GM19239 (cell line): ENCODE data around the gene BRF1.

Source experiments
- DNase-seq: peaks from one replicate; pipeline ENCODE4 v3.0.0; 2011; ENCODE audit warnings: low spot score; ENCODE audit not compliant: insufficient read length
- FAIRE-seq: peaks from 2 replicates; lab custom pipeline; 2011; peaks lifted over from hg19 to GRCh38; lab: Jason Lieb, UNC

The BRF1 gene

DNA sequence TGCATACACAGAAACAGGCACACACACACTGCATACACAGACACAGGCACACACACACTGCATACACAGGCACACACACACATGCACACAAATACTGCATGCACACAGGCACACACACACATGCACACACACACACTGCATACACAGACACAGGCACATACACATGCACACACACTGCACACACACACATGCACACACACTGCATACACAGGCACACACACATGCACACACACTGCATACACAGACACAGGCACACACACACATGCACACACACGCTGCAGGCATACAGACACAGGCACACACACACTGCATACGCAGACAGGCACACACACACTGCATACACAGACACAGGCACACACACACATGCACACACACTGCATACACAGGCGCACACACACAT is 85.2 kb downstream of the BRF1 start:
- FAIRE-seq = no peak

DNA sequence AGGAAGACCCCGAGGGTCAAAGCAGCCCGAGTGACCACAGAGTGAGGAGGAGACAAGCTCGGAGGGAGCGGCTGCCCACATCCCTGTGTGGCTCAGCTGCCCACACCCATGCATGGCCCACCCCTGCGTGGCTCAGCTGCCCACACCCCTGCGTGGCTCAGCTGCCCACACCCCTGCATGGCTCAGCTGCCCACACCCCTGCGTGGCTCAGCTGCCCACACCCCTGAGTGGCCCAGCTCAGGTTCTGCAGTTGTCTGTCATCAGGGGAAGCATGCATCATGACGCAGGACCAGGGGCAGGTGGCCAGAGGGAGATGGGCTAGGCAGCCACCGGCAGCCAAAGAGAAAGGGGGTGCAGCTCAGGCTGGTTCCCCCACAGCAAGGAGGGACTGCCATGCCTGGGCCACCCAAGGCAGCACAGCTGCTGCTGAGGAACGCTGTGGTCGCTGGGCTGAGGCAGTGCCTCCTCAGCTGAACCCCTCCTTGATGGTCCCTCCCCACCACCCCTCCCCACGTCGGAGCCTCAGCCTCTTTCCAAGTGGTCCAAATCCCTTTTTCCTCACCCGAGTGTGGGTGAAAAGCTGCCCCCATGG is 86.4 kb downstream of the BRF1 start:
- DNase-seq (no peak), FAIRE-seq (no peak)

More for the DNA sequence above, 85.2 kb downstream of the BRF1 start:
- DNase-seq = no peak

DNA sequence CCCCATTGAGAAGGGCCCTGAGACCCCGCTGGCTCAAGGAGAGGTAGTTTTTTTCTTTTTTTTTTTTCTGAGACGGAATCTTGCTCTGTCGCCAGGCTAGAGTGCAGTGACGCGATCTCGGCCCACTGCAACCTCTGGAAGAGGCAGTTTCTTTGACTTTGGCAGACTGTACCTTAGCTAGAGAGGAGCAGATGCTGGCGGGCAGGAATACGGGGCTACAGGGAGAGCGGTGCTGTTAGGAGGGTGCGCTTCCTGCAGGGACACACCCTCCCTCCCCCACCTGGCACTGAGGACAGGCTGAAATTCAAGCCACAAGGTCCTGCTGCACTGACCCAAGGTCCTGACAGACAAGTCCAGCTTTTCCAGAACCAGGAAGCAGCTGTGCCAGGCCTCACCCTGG is 87.4 kb downstream of the BRF1 start:
- DNase-seq = no peak
- no peak for FAIRE-seq

DNA sequence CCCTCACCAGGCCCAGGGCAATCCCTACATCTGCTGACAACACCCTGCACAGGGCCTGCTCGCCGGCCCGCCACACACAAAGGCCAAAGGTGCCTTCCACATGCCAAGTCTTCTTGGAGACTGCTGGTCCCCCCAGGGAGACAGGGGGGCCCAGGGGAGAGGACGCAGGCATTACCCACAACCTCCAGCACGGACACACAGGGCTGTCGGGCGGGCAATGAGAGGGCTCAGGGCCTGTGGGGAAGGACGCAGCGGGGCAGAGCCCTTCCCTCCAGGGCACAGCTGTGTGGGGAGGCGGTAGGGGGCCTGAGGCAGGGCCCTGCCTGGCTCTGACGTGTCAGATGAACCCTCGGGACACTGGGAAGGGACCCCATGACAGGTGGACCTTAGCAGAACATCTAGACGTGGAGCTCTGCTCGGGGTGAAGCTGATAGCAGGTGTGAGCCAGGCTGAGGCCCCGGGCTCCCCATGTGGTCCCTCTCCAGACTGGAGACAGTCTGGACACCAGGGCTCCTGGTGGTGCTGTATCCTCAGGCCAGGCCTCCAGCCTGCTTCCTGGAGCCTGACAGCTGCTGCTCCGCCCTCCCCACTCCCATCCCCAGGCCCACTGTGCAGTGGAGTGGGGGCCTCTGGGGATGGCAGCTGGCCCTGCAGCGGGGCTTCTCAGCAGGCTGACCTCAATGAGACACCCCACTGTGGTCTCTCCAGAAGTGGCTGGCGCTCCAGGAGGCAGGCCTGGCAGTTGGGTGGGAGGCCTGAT is 88.1 kb downstream of the BRF1 start:
- no peak for DNase-seq
- no peak for FAIRE-seq

DNA sequence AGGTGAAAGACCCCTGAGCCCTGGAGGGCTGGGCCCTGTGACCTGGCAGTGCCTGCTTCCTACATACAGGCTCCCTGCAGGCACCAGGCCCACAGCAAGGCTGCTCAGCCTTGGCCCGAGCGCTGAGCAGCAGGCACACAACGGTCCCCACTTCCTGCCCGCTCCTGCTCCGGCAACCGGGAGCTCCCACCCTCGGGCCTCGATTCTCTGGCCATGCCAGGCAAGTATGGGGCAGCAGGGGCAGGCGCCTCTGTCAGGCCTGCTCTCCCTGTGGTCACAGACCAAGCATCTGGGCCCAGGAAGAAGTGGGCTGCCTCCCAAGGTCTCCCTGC is 89.1 kb downstream of the BRF1 start:
- DNase-seq (no peak), FAIRE-seq (no peak)

DNA sequence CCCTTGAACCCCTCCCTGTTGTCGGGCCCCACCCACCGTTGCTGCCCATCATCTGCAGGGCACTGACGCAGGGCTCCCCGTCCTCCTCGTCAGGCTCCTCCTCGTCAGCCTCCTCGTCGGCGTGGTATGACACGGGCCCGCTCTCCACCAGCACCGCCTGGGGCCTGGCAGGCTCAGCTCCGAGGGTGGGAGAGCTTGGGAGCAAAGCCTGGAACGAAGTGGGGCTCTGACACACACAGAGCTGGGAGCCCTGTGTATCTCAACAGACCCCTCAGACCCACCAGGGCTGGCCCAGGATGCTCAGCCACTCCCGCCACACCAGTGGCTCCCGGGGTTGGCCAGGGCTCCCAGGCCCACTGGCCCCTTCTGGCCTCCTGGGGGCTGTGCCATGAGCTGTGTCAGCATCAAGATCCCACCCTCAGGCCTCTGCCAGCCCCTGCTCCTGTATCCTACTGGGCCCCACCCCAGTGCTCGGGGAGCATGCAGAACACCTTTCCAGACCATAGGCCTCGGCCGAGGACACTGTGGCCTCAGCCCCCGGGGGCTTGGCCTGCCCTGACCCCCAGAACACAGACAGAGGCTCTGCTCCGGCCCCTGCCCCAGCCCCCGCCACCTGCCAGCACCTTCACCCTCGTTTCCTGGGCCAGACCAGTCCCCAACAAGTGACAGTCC is 89.6 kb downstream of the BRF1 start:
- no peak for FAIRE-seq
- no peak for DNase-seq

DNA sequence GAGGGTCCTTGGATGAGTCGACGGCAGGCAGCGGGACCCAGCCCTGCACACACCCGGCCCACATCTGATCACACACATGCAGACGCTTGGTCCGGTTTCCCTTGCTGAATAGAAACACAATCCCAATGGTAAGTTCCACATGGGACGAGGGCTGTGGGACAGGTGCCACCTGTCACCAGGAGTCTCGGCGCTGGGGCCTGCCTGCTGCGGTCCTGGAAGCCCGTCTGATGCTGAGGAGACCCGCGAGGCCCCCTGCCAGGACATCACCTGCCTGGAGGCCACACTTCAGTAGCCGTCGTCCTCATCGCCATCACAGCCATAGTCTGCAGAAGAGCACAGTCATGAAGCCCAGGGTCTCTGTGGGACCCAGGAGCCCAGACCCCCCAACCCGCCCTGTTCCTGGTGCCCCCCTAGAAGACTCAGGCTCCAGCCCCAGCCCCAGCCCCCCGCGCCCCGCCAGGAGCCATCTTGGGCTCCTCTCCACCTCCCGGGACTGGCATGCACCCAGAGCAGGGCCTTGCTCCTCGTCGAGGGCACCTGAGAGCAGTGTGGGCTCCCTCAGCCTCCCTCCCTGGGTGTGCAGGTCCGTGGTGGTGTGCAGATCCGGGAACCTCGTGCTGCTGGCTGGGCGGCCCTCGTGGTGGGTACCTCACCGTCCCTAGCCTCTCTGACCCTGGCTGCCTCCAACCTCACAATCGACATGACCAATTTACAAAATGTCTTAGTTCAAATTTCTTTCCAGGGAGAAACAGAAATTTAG is 90.4 kb downstream of the BRF1 start:
- DNase-seq (no peak), FAIRE-seq (no peak)

DNA sequence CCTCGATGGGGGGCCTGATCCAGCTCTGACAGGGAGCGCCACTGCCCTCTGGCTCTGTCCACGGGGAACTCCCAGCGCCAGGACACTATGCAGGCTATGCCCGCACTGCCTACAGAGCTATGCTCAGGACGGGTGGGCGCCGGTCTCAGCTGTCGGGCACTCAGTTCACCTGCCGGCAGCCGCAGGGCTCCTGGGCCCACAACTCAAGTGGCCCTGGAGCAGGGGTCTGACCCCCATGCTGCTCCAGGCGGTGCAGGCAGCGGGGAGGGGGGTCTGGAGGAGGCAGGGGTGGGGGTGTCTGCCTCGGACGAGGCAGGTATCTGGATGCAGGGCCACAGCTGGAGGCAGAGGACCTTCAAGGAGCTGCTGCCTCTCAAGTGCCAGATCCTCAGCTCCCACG is 91.2 kb downstream of the BRF1 start:
- FAIRE-seq (no peak), DNase-seq (no peak)

DNA sequence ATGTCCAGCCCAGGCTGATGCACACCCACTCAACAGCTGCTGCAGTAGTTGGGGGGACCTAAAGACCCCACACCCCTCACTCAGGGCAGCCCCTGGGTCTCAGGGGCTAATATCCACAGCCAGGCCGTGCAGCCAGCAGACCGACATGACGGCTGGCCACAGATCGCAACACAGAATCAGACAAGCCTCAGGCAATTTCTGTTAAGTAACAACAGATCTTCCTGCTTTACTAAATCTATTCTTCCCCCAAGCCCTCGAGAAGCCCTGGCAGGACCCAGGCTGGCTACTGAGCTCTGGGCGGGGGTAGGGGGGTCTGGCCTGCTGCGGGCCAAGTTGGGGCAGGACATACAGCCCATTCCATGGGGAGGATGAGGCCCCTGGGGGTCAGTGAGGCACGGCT is 91.7 kb downstream of the BRF1 start:
- FAIRE-seq (no peak), DNase-seq (no peak)

DNA sequence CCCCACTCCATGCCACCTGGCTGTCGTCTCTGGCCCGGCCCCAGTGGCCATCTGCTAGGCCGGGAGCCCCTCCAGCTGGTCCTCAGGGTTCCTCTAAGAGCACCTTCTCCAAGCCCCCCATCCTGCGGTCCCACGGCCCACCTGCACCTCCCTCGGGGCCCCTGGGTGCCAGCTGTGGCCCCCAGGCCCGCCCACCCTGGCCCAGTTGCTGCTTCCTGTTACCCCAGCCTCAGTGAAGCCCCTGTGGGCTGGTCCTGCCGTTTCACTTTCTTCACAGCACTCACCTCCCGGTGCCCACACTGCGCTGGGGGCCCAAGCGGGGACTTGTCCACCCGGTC is 92.1 kb downstream of the BRF1 start:
- DNase-seq = no peak
- no peak for FAIRE-seq

DNA sequence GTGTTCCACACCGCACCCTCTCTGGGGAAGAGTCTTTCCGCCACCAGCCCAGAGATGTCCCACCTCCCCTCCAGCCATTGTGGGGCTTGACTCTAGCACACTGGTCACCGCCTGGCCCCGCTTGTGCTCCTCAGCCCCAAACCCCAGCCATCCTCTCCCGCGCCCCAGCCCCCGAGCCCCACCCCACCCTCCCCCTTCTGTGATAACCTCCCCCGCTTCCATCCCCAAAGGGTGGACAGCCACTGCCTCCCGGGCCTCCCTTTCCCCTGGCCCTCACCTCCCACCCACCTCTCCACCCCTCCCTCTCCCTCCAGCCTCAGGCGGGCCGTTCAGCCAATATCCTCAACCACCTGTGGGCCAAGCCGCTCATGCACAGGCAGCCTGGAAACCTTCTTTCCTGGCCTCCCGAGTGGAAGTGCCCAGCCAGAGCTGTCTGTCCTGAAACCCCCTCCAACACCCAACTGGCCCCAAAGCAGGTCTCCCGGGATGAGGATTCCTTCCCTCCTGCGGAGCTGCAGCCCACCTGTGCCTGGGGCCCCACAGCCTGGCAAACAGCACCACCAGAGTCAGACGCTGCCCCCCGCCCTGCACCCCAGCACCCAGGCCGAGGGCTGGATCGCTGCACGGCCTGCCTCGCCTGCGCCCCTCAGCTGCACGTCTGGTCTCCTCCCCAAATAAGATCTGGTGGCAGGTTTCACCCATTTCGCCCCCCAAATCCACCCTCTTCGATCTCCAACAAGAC is 92.6 kb downstream of the BRF1 start:
- DNase-seq = no peak
- FAIRE-seq = no peak

DNA sequence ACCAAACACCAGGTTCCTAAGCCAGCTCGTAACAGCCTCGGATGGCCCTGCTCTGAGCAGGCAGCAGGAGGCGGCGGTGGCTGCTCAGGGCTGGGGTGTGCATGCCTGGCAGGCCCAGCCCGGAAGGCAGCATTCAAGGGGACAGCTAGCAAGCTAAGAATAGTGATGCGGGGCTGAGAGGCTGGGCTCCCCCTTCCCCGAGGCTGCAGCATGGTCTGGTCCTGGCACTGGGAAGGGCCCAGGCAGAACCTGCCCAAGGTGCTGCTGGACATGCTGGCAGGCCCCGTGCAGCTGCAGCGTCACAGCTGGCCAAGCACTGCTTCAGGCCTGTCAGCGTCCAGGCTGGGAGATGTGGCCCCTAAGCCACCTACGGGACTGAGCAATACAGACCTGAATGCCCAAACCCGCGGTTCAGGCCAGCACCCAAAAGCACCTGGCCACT is 93.3 kb downstream of the BRF1 start:
- DNase-seq = no peak
- no peak for FAIRE-seq

DNA sequence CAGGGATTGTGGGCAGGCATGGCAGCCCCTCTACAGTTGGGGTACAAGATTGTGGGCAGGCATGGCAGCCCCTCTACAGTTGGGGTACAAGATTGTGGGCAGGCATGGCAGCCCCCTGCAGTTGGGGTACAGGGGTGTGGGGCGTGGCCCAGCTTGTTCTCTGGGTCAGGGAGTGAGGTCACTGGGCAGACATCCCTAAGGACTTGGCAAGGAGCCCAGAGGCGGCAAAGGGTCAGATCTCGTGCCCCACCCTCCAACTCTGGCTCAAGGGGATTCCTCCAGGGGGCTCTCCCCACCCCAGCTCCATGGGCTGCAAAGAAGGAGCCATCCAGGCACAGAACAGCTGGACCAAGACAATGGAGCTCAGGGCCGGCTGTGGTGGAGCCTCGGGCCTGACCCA is 93.9 kb downstream of the BRF1 start:
- FAIRE-seq (no peak), DNase-seq (no peak)

DNA sequence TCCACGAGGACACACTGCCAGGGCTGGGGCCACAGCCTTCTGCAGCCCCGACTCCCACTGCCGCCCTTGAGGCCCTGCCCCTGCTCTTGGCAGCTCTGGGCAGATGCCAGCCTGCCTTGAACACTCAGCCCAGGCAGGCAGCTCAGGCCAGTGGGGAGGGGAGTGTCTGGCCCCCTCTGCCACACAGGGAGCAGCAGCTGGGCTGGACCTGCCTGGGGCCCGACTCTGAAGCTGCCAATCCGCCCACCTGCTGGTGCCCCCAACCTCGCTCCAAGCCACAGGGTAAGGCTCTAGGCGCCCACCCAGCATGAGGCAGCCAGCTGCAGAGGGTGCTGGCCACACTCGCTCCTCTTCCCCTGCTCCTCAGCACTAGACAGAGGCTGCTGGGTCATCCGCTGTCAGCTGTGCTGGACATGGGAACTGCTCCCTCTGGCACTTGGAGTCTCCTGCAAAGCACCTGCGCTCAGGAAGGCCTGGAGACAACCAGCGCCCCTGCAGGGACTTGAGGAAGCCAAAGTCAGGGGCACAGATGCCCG is 95.1 kb downstream of the BRF1 start:
- no peak for FAIRE-seq

DNA sequence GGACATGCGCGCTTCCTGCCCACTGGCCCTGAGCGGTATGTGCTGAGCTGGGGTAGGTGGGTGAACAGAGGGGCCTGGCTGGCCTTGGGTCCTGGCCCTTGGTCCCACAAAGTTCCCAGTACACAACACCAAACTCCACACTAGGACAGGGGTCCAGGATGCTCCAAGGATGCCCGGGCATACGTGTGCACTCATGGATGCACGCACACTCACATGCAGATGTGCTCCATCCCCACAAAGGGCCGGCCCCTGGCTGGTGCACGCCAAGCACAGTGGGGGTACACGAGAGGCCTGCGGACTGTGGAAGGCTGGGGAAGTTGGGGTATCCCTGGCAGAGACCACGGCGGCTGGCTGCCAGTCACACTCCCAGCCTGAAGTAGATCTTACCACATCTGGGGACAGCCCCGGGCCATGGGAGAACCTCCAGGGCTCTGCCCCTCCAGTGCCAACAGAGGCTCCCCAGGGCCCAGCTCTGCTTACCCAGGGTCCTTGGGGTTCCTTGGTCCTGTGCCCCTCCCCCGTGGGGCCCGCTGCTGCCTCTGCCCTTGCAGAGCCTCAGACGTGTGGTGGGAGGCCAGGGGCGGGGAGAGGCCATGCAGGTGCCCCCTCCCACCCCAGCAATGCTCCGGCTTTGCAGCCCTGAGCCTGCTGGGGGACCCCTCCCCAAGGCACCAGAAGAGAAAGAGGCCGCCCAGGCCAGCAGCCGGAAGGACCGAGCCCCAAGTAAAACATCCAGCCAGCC is 95.7 kb downstream of the BRF1 start:
- DNase-seq (no peak), FAIRE-seq (no peak)

More for the DNA sequence above, 95.1 kb downstream of the BRF1 start:
- no peak for DNase-seq

DNA sequence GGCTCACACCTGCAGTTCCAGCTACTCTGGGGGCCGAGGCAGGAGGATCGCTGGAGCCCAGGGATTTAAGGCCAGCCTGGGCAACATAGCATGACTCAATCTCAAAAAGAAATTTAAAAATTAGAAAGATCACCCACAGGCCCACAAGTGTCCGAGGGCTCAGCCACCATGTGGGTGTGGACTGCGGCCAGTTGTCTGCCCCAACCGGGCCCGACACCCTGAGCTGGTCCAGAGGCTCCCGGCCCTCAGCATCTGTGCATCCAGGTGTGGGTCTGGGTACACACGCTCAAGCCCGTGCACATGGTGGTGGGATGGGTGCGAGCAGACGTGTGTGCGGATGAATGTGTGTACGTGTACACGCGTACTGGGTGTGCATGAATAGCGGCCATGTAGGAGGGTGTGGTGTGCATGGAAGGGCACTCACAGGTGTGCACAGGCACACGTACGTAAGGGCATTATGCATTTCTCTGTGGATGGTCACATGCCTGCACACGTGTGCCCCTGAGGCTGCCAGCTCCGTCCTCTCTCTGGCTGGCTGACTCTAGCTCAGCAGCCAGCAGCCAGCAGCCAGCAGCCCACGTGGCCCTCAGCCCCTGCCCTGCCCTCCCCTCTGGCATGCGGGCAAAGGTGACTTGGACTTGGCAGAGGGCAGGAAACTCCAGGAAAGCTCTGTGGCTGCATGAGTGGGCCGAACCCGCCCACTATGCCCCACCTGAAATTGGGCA is 96.4 kb downstream of the BRF1 start:
- DNase-seq (no peak), FAIRE-seq (no peak)

DNA sequence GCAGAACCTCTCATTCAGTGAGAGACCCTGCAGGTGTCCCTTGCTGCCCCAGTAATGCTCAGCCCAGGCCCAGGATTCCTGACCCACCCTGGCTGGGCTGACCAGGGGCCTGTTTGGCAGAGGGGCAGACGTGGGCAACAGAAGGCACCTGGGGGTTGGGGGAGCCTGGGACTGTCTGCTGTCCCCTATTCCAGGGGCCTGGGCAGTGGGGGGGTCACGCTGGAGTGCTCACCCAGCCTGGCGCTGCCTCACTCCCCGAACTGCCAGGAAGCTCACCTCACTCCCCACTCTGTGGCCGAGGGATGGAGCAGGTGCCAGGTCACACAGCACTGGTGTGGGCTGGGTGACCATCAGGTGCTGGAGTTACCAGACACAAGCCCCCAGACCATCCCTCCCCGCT is 97.1 kb downstream of the BRF1 start:
- FAIRE-seq (no peak), DNase-seq (no peak)

DNA sequence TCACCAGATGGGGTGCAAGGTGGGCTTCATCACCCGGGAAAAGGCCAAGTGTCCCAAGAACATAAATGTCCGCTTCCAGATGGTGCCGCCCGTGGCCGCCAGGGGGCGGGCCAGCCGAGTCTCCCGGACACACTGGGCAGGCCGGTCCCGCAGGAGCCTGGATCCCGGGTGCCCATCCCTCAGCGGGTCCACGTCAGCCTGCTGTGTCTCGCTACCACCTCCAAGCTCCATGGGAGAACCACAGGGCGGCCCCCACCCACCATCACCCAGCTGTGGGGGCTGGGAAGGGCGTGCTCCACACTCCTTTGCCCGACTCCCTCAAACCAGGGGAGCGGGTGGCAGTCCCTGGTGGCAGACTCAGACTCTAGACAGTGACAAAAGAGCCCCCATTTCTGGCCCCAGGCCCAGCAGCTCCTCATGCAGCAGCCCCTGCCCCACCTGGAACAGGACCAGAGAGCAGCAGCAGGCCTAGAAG is 97.7 kb downstream of the BRF1 start:
- peak; percentile 61 for FAIRE-seq
- peak; percentile 92 for DNase-seq
